Mammary epithelial cell (primary cell): ENCODE measurements around the gene EMILIN3.

Experiments
- CTCF ChIP-seq, 2 donors: IDR thresholded peaks in 1 of 2; conservative IDR thresholded peaks in 1 of 2; 2 replicates each; pipeline ENCODE4 v1.5.1; 2011 to 2012; ENCODE audit warnings: inconsistent platforms in 2 of 2, low read length in 2 of 2, mild to moderate bottlenecking in 2 of 2, control low read depth in 1 of 2, low read depth in 1 of 2; ENCODE audit not compliant: insufficient read depth in 1 of 2; ENCODE audit errors: extremely low read depth in 1 of 2
- EZH2 ChIP-seq: IDR thresholded peaks from 2 replicates; pipeline ENCODE4 v1.6.1; 2012; ENCODE audit warnings: low read length, inconsistent platforms, borderline replicate concordance

- TF ChIP-seq CTCF (conservative IDR thresholded peaks at IDR 0.05 in 1 of 2, IDR thresholded peaks at IDR 0.05 in 1 of 2; ENCODE audit: extremely low read depth in 1 of 2, insufficient read depth in 1 of 2, low read depth in 1 of 2, low read length in 2 of 2) = no peak
- TF ChIP-seq EZH2 = no peak
Measured at GRCh38 chr20:41367956-41368355, 1.3 kb upstream of the EMILIN3 start.
